Large intestine (tissue), 3 donors: ENCODE data around the gene NSUN6. TPM values are rescaled to one million over a fixed set of nuclear protein-coding genes. Genes with fewer than 3 reads are reported as not detected.

ENCODE experiments used
- DNase-seq, 2 donors: peaks; one replicate each; pipeline versions ENCODE4 v3.0.0 to v3.0.0-alpha.2; 2013
- H3K27ac ChIP-seq: one replicate; pipeline ENCODE4 v1.5.1; 2013; ENCODE audit warnings: low read length
- H3K27me3 ChIP-seq: 2 replicates; pipeline ENCODE4 v1.6.1; 2013; ENCODE audit warnings: low read length; ENCODE audit not compliant: control insufficient read depth, insufficient read depth
- H3K36me3 ChIP-seq: 2 replicates; pipeline ENCODE4 v1.6.1; 2013; ENCODE audit warnings: low read length; ENCODE audit not compliant: control insufficient read depth, insufficient read depth
- H3K4me1 ChIP-seq: one replicate; pipeline ENCODE4 v1.6.1; 2013; ENCODE audit warnings: low read length; ENCODE audit not compliant: control insufficient read depth, insufficient read depth
- H3K4me3 ChIP-seq: one replicate; pipeline ENCODE4 v1.5.1; 2013; ENCODE audit warnings: low read length
- H3K9me3 ChIP-seq: one replicate; pipeline ENCODE4 v1.6.1; 2013; ENCODE audit warnings: mild to moderate bottlenecking, low read depth, low read length, moderate library complexity; ENCODE audit not compliant: control insufficient read depth
- WGBS: methylation state at CpG from one replicate; pipeline ENCODE4 v1.1.5; 2013; ENCODE audit warnings: low lambda C conversion rate; ENCODE audit not compliant: insufficient coverage; 5-methylcytosine and 5-hydroxymethylcytosine counted together
- polyA plus RNA-seq: library from polyadenylated mRNA; unstranded; fragments of 120-200 nt; gene quantifications from one replicate; pipeline ENCODE4 v1.2.1, GENCODE V29; 2013

Gene NSUN6
- polyA plus RNA-seq, 1 donor, result 30.8 TPM

GRCh38 chr10:18505456-18506118 lies 145.8 kb downstream of the NSUN6 start:
- 89% methylated on average over 9 of the region's 11 CpGs for WGBS
- Histone ChIP-seq H3K4me1 (no peaks in the 10 kb centered on the region), H3K27me3 (no peaks in the 10 kb centered on the region), H3K27ac (no peak overlapping the region), H3K4me3 (no peak overlapping the region), H3K9me3 (no peaks in the 10 kb centered on the region), H3K36me3 (no peaks in the 10 kb centered on the region)
- no peak for DNase-seq

- 100% methylated on average over 1 of the region's 5 CpGs for WGBS
- no peak overlapping the region for H3K27ac ChIP-seq
- H3K4me1 ChIP-seq, result no peaks in the 10 kb centered on the region
- H3K36me3 ChIP-seq, result no peaks in the 10 kb centered on the region
- H3K4me3 ChIP-seq, result no peak overlapping the region
- H3K9me3 ChIP-seq, result no peaks in the 10 kb centered on the region
- DNase-seq, result no peak
- no peaks in the 10 kb centered on the region for H3K27me3 ChIP-seq
These were observed 147.2 kb downstream of the NSUN6 start for GRCh38 chr10:18504161-18504560.

- Histone ChIP-seq H3K4me1 (no peaks in the 10 kb centered on the region), H3K27me3 (no peaks in the 10 kb centered on the region)
These were observed 149.8 kb downstream of the NSUN6 start for GRCh38 chr10:18501629-18502028.

GRCh38 chr10:18501198-18501597 lies 150.2 kb downstream of the NSUN6 start:
- Histone ChIP-seq H3K4me1 (no peaks in the 10 kb centered on the region), H3K9me3 (no peaks in the 10 kb centered on the region), H3K4me3 (no peak overlapping the region), H3K27ac (no peak overlapping the region), H3K36me3 (peaks cover 2% of the 10 kb centered on the region), H3K27me3 (no peaks in the 10 kb centered on the region)
- no peak for DNase-seq
- WGBS, result no CpG with 5 or more reads among the region's 3 CpGs

More at GRCh38 chr10:18501629-18502028, 149.8 kb downstream of the NSUN6 start:
- no peak for DNase-seq
- no peaks in the 10 kb centered on the region for H3K9me3 ChIP-seq
- peaks cover 2% of the 10 kb centered on the region for H3K36me3 ChIP-seq
- WGBS, result 100% methylated on average over 1 of the region's 5 CpGs
- H3K27ac ChIP-seq, result no peak overlapping the region
- H3K4me3 ChIP-seq, result no peak overlapping the region

GRCh38 chr10:18500576-18500975 lies 150.8 kb downstream of the NSUN6 start:
- H3K9me3 ChIP-seq, result no peaks in the 10 kb centered on the region
- H3K27me3 ChIP-seq, result no peaks in the 10 kb centered on the region
- no CpG with 5 or more reads among the region's 7 CpGs for WGBS
- peaks cover 2% of the 10 kb centered on the region for H3K36me3 ChIP-seq
- no peaks in the 10 kb centered on the region for H3K4me1 ChIP-seq
- H3K4me3 ChIP-seq, result no peak overlapping the region
- DNase-seq, result no peak
- no peak overlapping the region for H3K27ac ChIP-seq

GRCh38 chr10:18498998-18499397 lies 152.4 kb downstream of the NSUN6 start:
- peaks cover 2% of the 10 kb centered on the region for H3K36me3 ChIP-seq
- no peak overlapping the region for H3K27ac ChIP-seq
- no peaks in the 10 kb centered on the region for H3K4me1 ChIP-seq
- no CpG with 5 or more reads among the region's 4 CpGs for WGBS
- H3K27me3 ChIP-seq, result no peaks in the 10 kb centered on the region
- H3K4me3 ChIP-seq, result no peak overlapping the region
- no peak for DNase-seq
- H3K9me3 ChIP-seq, result no peaks in the 10 kb centered on the region

DNA sequence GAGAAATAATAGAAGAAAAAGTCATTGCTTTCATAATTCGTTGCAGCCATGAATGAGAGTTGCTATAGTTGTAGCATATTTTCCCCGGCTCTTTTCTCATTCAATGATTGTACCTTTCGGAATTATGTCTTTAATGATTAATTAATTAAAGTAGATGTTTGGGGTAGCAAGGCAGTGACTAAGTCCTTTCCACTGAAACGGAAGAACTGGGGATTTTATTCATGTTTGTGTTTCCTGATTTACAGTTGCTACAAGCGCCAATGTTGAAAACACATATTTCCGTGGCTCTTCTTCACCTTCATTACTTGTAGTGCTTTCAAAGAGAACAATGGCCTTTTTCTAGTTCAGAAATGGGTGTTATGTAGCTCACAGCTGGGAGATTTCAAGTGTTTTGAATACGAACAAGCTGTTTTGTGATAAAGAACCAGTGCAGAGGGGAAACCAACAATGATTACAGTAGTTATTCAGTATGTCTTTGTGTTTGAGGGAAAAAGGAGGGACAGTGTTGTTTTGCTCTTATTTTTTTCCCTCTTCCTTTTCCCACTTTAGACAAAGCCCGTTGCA lies 153.5 kb downstream of the NSUN6 start:
- DNase-seq, result no peak
- no peaks in the 10 kb centered on the region for H3K9me3 ChIP-seq
- no peak overlapping the region for H3K27ac ChIP-seq
- 90% methylated on average over 5 of the region's 8 CpGs for WGBS
- H3K4me3 ChIP-seq, result no peak overlapping the region
- H3K36me3 ChIP-seq, result peaks cover 2% of the 10 kb centered on the region
- no peaks in the 10 kb centered on the region for H3K27me3 ChIP-seq
- H3K4me1 ChIP-seq, result no peaks in the 10 kb centered on the region

Other genes with a start within 250 kb of the NSUN6 start
- gene ARL5B, start 7.8 kb upstream of the NSUN6 start, polyA plus RNA-seq, result 39.1 TPM